ENCODE data around the gene S1PR5. TPM values are rescaled to one million over a fixed set of nuclear protein-coding genes. Genes with fewer than 3 reads are reported as not detected.
"Not testable (repeated sequence)": the region's sequence is repeated elsewhere in the genome, so short reads cannot be mapped to it uniquely, and the experiment has no call there.

S1PR5 gene, protein sequence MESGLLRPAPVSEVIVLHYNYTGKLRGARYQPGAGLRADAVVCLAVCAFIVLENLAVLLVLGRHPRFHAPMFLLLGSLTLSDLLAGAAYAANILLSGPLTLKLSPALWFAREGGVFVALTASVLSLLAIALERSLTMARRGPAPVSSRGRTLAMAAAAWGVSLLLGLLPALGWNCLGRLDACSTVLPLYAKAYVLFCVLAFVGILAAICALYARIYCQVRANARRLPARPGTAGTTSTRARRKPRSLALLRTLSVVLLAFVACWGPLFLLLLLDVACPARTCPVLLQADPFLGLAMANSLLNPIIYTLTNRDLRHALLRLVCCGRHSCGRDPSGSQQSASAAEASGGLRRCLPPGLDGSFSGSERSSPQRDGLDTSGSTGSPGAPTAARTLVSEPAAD
- not detected in 2 replicates for polyA plus RNA-seq (2014; cell fraction: cytosol; rRNA removed)
- polyA plus RNA-seq (2014; cell fraction: nucleus; rRNA removed) = not detected in 2 replicates

DNA sequence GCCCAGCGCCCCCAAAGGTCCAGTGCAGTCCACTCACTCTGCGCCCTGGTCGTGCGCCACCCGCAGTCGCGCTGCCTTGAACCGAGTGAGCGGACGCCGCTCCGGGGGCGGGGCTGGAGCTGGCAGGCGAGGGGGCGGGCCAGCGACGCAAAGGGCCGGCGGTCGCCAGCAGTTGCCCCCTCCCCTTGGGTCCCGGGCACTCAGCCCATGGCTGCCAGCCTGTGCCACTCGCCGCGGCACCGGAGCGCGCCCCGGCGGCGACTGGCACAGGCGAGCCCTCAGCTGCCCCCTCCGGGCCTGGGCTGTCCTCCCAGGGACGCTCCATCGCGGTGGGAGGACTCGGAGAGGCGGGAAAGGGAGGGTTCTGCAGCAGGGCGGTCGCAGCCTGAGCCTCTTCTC, at the start of gene S1PR5:
TSS of gene S1PR5 (minus strand) at position 87 of the 399 bp plus-strand sequence. CDS start 2,436 bp downstream, outside the sequence.
- no peak for DNase-seq (ENCODE audit: low spot score)

DNA sequence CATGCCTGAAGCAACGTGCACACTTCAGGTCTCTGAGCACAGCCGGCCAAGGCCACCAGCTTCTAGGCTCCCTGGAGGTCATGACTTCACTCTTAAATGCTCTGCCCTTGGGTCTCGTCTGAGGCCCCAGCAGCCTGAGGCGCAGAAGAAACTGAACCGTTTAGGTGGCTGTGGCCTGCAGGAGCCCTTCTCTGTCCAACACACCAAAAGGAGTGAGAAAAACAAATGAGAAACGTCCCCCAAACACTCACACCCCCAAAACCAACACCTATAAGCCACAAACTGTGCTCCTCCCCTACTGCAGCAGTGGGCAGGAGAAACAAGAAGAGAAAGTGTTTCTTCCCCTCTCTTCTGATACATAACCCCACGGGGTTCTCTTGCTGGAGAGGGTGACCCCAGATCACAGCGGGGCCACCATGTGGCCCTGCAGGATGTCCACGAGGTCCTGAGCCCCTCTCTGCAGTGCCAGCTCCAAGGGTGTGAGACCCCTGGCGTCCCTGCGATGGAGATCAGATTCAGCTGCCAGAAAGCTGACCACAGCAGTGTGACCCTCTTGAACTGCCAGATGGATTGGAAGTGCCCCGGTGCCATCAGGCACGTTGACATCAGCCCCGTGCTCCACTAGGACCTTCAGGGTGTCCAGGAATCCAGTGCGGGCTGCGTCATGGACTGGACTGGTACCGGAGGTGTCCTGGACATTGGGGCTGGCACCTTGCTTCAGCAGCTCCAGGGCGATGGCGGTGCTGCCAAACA, 49.6 kb upstream of the S1PR5 start:
- DNase-seq (ENCODE audit: low spot score) = no peak

DNA sequence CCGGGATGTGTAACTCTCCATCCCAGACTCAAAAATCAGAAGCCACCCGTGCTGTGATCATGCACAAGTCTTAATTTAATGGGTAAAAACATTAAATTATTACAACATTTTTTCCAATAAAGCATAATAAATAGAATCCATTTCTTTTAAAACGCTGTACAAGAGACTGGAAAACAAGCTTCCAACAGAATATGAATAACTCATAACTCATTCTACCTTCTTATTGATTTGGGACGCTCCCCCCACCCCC, 49.1 kb upstream of the S1PR5 start:
- no peak for DNase-seq (ENCODE audit: low spot score)

DNA sequence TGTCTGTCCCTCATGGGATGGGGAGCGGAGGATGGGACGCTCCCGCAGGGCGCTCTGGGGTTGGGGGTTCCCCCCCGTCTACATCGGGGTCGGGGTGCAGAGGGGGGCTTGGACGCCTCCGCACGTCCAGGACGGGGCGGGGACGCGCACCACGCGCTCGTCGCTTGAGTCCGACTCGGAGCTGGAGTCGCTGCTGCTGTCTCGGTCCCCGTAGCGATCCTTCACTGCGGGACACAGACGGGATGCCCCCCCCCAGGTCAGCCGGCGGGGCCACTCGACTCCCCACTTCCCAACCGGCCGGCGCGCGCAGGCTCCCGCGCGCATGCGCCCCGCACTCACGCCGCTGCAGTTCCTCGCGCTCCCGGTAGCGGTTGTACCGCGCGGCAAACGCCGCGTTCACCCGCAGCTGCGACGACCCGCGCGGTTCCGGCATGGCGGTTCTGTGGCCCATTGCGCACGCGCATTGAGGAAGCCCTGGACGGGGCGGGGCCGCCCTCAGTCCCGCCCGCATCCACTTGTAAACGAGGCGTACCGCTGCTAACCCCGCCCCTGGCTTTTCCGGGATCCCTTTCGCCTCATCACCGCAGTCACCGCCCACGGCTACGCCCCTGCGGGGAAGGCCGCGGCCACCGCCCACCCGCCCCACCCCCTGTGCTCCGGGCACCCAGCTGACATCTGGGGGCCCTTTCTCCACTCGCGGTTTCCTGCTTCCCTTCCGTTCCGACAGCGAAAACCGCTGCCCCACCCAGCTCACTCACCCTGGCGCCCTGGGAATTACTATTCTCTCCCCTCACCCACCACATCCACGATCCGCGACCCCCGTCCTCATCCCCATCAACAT, 48.5 kb upstream of the S1PR5 start, which contains the start of gene KRI1:
TSS of gene KRI1 (minus strand) at position 444 of the 841 bp plus-strand sequence. CDS start at position 433, 11 bp downstream.
- DNase-seq (ENCODE audit: low spot score) = peak; percentile 96

DNA sequence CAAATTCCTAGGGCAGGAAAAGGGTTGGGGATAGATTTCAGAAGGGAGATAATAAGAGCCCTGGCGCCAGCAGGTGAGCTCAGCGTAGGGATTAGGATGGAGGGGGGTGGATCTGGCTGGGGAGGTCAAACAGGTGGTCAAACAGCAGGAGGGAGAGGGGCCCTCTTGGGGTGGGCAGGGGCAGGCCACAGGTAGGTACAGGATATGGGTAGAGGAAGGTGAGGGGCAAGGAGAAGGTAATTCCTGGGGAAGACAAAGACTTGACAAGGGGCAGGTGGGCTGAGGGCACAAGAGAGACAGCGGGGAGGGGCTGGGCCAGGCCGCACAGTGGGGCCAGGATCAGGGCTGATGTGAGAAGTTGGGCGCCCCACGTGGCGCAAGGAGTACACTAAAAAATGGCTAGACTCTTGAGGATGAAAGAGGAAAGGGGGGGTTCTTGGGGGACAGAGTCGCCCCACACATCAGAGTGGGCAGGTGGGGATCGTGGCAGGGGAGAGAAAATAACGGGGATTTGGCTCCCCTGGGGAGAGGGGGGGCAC, 47.9 kb upstream of the S1PR5 start:
- DNase-seq (ENCODE audit: low spot score) = peak; percentile 67

DNA sequence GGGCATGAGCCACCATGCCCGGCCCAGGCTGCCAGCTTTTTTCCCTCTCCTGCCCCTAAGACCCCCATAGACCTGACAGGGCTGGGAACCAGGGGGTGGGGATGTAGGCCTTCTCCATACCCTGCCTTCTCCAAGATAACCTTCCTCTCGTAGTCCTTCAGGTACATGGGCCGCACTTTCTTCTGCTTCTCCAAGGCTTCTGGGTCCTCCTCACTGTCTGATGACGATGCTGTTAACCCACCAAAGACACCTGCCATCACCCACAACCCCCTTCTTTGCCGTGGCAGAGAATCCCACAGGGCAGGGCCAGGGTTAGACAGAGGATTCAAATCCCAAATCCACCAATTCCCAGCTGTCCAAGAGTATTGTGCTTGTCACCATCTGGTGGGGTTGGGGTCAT, 45.4 kb upstream of the S1PR5 start:
- no peak for DNase-seq (ENCODE audit: low spot score)

DNA sequence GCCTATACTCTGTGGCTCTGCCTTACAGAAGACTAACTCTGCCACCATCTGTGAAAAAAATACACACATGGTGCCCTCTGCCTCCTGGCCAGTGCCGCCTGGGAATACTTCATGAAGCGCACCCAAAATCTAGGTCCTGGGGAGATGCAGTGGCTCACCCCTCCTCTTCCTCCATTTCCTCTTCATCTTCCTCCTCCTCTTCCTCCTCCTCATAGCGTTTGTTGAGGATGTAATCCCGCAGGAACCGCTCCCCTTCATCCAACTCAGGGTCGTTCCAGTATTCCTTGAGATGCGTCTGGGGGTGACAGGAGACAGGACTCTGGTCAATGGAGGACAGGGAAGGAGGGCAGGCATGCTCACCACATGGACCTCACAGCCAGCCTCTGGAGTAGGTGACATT, 42.9 kb upstream of the S1PR5 start:
- DNase-seq (ENCODE audit: low spot score) = no peak

DNA sequence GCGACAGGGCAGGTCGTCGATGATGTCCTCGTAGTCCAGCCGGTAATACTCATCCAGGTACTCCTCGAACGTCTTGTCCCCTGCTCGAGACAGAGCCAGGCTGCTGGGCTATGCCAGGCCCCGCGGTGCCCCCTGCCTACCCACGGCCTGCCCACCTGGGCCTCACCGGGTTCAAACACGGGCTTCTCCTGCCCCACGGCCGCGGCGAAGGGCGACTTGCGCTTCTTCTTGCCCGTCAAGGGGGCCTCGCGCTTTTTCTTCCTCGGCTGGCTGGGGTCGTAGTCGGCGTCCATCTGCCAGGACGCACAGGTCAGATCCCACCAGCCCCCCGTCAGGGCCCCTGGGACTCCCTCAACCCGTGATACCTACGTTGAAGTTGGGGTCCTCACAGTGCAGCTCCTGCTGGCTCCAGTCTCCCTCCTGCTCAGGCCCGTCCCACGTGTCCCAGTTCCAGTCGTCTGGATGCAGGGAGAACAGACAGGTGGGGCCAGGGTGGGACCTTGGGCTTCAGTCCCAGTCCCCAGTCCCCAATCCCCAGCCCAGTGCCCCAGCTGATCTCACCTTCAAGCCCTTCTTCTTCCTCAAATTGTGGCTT, 40.5 kb upstream of the S1PR5 start:
- no peak for DNase-seq (ENCODE audit: low spot score)

DNA sequence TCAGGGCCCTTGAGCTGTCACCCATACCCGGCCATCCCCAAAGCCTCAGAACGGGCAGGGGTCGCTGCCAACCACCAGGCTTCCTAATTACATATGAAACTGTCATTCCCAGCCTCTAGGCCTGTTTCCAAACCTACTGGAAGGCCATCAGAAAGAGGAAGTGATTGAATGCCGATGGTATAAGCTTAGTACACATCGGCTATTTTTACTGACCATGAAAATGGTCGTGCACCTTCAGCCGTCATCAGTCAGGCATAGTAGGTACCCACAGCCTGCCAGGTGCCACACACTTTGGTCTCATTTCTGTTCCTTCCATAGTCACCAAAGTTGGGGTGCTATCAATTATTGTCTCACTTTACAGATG, 38.3 kb upstream of the S1PR5 start:
- no peak for DNase-seq (ENCODE audit: low spot score)

DNA sequence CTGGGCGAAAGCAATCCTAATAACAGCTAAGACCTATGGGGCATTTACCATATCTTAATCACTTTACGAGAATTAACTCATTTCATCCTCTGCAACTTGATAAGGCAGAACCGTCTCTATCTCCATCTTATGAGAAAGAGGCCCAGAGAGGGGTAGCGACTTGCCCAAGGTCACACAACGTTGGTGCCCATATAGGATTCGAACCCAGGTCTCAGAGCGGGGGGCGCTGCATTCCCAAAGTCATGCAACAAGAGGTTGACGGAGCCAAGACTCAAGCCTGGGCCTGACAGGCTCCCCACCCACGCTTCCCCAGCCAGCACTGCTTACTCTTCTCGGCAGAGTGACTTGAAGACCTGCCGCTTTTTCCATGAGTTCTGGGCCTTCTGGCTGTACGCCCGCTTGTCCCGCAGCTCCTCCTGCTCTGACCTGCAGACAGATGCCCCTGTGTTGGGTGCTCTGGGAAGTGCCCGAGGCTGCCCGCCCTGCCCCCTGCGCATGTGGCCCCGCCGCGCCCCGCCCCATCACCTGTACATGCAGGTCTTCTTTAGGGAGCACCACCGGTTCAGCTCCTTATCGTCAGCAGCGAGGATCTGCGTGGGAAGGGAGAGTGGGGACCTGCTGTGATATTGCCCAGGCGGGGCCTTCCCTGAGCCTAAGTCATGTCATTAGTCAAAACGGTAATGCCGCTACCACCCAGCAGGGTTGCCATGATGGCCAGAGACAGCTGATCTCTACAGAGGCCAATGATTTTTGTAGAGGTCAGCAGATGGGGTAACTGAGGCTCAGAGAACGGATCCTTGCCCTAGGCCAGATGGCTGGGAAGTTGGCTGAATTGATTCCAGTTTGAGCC, 37.7 kb upstream of the S1PR5 start:
- DNase-seq (ENCODE audit: low spot score) = no peak

DNA sequence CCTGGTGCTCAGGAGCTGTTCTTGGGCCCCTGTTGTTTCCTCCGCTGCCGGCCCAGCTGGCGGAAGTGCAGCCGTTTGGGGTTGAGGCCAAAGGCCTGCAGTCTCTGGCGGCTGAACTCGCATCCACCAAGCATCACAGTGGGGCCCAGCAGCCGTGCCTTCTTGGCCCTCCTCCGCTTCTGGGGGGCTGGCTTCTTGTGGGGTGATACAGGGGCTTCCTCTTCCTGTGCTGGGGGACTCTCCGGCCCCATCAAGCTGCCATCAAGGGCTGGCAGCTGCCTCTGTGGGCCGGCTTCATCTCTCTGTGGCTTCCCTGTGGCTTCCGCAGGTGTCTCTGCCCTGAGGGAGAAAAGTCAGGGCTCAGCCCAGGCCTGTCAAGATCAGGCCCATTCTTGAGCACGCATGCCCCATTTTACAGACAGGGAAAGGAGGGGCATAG, 36.7 kb upstream of the S1PR5 start:
- no peak for DNase-seq (ENCODE audit: low spot score)

DNA sequence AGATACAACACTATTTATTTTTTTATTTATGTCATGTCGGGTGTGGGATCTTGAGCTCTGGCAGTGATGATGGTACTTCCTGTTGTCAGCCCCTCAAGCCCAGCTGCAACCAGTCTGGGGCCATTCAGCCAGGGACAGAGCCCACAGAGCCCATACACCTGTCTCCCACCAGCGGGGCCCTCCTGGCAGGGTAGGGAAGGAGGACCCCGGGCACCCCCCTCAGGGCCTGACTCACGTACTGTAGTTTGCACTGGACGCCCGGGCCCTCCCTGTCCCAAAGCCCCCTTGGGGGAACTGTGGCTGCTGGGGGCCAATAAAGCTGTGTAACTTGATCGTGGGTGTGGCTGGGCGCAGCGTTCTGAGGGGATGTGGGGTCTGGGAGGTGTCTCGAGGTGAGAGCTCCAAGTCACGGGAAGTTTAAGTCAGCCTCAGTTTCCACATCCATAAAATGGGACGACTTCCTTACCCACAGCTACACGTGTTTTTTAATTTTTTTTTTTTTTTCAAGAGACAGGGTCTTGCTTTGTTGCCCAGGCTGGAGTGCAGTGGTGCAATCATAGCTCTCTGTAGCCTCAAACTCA, 35.9 kb upstream of the S1PR5 start:
- DNase-seq (ENCODE audit: low spot score) = no peak

DNA sequence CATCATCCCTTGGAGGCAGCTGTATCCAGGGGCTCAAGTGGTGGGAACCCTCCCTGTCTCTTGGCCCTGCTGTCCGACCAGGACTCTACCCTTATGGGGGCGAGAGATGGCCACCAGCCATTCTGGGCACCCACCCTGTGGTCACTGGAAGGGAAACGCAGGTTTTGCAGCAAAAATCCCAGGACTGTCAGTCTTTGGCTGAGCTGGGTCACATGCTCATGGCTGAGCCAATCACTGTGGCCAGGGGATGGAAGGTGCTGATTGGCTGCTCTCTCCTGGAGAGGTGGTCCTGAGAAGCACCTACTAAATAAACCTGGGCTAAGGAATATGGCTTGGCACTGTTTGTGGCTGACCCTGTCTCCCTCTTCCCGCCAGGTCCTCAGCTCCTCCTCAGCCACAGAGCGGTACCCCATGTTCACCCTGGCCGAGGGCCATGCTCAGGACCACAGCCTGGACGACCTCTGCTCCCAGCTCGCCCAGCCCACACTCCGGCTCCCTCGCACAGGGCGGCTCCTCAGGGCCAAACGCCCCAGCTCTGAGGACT, 35.3 kb upstream of the S1PR5 start:
- no peak for DNase-seq (ENCODE audit: low spot score)

DNA sequence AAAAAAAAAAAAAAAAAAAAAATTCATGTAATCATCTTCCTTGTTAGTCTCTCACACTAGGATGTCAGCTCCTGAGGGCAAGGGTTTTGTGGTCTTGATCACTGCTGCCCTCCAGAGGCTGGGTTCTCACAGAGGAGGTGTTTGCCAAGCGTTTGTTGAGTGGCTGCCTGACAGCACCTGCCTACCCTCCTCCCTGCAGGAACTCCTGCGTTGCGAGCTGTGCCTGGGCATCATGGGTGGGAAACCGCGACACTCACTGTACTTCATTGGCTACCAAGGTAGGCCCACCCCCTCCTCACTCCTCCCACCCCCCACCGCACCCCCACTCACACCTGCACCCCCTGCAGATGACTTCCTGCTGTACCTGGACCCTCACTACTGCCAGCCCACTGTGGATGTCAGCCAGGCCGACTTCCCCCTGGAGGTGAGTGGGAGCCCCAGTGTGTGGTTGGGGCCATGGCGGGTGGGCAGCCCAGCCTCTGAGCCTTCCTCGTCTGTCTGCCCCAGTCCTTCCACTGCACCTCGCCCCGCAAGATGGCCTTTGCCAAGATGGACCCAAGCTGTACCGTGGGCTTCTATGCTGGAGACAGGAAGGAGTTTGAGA, 34.6 kb upstream of the S1PR5 start:
- DNase-seq (ENCODE audit: low spot score) = no peak

DNA sequence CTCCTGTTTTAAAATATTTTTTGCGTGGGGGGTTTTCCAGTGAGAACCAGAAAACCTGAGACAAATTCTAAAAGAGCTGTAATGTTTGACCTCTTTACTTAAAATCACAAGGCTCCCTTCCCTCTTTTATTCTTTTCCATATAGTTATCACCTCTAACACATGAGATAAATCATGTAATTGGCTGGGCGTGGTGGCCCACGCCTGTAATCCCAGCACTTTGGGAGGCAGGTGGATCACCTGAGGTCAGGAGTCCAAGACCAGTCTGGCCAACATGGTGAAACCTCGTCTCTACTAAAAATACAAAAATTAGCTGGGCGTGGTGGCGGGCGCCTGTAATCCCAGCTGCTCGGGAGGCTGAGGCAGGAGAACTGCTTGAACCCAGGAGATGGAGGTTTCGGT, 33.8 kb upstream of the S1PR5 start:
- DNase-seq (ENCODE audit: low spot score) = not testable (repeated sequence)

DNA sequence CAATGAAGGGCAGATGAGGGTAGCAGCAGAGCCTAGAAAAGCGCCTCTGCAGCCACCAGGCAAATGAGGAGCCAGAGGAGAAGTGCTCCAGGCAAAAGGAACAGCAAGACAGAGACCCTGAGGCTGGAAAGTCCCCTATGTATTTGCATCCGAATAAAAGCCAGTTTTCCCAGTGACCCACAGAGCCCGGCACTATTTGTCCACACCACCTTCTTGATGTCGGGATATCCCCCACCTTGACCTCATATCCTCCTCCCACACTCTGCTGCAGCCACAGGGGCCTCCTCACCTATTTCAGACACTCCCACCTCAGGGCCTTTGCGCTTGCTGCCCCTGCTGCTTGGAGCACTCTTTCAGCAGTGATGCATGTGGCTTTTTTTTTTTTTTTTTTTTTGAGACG, 33.1 kb upstream of the S1PR5 start:
- DNase-seq (ENCODE audit: low spot score) = no peak

DNA sequence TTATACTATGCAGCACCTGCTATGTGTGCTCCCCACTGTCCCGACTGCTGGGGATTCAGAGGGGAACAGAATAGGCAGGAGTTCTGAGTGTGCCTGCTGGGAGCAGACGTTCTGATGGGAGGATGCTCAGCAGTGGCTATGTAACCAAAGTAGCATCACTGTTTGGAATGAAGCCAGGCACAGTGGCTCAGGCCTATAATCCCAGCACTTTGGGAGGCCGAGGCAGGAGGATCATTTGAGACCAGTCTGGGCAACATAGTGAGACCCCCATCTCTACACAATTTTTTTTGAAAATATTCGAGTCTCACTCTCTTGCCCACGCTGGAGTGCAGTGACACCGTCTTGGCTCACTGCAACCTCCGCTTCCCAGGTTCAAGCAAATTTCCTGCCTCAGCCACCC, 32.5 kb upstream of the S1PR5 start:
- no peak for DNase-seq (ENCODE audit: low spot score)

DNA sequence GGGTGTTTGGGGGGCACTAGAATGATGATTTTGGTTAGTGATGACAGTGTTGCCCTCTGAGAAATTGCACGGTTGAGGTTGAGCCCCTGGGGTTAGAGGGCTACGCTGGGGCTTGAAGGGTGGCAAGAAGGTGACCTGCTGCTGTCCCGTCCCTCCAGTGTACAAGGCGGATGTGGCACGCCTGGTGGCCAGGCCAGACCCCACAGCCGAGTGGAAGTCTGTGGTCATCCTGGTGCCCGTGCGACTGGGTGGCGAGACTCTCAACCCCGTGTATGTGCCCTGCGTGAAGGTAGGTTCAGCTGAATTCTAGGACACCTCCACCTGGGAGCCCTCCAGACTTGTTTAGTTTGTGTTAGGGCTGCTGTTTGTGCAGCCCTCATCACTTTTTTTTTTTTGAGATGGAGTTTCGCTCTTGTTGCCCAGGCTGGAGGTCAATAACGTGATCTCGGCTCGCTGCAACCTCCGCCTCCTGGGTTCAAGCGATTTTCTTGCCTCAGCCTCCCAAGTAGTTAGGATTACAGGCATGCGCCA, 31.6 kb upstream of the S1PR5 start:
- no peak for DNase-seq (ENCODE audit: low spot score)

DNA sequence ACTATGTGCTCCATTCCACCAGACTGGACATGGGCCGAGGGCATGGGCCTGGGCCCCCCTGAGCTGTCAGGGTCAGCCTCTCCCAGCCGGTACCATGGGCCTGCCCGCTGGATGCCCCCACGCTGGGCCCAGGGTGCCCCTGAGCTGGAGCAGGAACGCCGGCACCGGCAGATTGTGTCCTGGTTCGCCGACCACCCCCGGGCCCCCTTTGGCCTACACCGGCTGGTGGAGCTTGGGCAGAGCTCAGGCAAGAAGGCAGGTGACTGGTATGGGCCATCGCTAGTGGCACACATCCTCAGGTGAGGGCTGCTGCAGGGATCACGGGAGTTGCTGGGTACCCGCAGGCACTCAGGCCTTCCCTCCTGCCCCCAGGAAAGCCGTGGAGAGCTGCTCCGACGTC, 29.6 kb upstream of the S1PR5 start:
- no peak for DNase-seq (ENCODE audit: low spot score)
